M059J (cell line): ENCODE data around the gene CDH3. TPM values are rescaled to one million over a fixed set of nuclear protein-coding genes. Genes with fewer than 3 reads are reported as not detected.

Experiments used
- DNase-seq: peaks from one replicate; pipeline ENCODE4 v3.0.0-alpha.2; 2012; ENCODE audit warnings: low read depth
- total RNA-seq: library from RNA; depleted of rRNA; stranded (reverse); fragments of >200 nt; shearing (Covaris generic); gene quantifications from 2 replicates; pipeline ENCODE4 v1.2.3, GENCODE V29; 2014; rRNA removed

Gene CDH3
- total RNA-seq, result 3.1 and 3.9 TPM in 2 replicates

DNA sequence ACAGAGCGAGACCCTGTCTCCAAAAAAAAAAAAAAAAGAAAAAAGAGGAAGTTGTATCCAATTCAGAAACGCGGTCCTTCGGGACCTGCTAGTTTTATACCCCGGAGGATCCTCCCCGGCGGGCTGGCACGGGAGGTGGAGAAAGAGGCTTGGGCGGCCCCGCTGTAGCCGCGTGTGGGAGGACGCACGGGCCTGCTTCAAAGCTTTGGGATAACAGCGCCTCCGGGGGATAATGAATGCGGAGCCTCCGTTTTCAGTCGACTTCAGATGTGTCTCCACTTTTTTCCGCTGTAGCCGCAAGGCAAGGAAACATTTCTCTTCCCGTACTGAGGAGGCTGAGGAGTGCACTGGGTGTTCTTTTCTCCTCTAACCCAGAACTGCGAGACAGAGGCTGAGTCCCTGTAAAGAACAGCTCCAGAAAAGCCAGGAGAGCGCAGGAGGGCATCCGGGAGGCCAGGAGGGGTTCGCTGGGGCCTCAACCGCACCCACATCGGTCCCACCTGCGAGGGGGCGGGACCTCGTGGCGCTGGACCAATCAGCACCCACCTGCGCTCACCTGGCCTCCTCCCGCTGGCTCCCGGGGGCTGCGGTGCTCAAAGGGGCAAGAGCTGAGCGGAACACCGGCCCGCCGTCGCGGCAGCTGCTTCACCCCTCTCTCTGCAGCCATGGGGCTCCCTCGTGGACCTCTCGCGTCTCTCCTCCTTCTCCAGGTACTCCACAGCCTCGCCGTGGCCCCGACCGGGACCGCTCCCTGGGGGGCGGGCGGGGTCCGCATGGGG, at the start of gene CDH3:
Gene CDH3, plus strand, starts transcription at position 596 of the 779 bp plus-strand sequence. Its CDS starts 70 bp downstream, at position 666.
- peak; percentile 68 for DNase-seq

DNA sequence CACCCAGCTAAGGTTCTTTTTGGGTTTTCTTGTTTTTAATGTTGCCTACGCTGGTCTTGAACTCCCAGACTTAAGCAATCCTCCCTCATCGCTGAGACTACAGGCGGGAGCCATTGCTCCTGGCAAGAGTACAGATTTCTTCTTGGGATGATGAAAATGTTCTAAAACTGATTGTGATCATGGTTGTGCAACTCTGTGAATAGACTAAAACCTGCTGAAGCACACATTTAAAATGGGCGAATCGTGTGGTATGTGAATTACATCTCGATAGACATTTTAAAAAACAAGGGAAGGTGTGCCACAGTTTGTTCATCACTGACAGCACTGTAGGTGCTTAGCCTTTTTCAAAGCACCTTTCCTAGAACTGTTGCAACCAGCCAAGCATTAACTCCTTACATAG, 48.8 kb upstream of the CDH3 start:
- DNase-seq, result no peak

DNA sequence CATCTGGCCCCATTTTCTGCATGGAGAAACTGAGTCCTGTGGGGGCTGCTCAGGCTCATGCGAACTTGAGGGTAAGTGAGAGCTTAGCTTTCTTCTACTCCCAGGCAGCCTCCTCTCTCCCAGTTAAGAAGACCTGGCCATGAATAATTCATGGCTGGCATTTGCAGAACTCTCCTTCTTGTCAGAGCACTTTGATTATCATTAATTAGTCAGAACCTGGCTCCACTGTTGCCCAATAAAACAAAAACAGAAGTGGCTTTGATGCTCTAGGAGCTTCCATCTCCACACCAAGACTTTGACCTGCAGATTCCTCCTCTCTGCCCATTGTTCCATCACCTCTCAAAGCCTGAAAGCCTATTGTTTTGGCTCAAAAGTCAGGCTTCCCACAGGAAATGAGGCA, 45.5 kb upstream of the CDH3 start:
- peak; percentile 25 for DNase-seq

DNA sequence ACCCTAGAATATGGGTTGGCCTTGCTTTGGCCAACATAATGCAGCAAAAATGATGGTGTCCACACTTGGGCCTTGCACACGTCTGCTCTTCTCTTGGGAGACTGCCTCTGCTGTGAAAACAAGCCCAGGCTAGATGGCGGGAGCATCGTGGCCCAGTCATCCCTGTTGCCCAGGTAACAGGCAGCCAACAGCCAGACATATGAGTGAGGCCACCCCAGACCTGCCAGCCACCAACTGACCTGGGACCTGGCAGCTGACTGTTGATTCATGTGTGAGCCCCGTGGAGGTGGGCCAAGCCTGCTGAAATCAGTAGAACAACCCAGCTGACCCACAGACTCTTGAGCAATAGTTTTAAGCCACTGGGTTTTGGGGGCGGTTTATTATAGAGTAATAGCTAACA, 39.4 kb upstream of the CDH3 start:
- DNase-seq, result peak; percentile 85

DNA sequence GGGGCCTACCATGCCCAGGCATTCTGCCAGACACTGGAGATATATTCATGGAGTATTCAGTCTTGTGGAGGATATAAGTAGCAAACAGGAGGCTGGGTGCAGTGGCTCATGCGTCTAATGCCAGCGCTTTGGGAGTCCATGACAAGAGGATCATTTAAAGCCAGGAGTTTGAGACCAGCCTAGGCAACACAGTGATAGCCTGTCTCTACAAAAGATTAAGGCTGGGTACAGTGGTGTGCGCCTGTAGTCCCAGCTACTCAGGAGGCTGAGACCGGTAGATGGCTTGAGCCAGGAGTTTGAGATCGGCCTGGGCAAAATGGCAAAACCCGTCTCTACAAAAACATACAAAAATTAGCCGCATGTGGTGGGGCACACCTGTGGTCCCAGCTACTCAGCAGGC, 37.7 kb upstream of the CDH3 start:
- no peak for DNase-seq

DNA sequence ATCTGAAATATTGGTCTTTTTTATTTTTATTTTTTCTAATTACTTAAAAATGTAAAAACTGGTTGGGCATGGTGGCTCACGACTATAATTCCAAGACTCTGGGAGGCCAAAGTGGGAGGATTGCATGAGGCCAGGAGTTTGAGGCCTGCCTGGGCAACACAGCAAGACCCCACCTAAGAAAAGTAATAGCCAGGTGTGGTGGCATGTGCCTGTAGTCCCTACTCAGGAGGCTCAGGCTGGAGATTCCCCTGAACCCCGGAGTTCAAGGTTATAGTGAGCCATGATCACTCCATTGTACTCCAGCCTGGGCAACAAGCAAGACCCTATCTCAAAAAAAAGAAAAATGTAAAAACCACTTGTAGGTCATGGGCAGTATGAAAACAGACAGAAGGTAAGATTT, 36.8 kb upstream of the CDH3 start:
- no peak for DNase-seq

DNA sequence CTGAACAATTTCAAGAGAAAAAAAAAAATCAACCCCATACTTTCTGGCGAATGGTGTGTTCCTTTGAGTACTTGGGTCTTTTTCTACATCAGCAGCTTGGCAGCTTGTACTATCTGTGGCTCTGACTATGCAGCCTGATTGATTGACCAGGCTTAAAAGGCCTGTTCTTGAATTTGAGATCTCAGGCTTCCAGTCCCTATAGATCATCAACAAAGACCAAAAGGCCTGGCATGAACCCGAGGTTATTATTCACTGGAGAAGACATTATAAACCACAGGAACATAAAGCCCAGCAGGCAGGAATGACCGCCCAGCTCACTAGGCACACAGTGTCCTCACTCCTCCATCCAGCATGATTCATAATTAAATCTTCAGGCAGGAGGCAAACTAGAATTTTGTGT, 32.1 kb upstream of the CDH3 start:
- DNase-seq, result no peak

DNA sequence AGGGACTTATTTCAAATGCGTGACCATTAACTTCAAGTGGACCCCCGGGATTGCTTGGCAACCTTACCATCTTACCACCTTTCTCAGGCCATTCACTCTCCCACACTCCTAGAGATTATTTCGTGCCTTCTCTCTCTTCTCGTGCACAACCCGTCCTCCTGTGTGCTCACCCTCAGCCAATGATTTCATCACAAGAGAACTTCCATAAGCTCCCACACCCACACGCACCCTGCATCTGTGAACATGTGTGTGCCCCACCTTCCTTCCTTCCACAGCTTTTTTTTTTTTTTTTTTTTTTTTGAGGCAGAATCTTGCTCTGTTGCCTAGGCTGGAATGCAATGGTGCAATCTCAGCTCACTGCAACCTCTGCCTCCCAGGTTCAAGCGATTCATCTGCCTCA, 27.4 kb upstream of the CDH3 start:
- no peak for DNase-seq

DNA sequence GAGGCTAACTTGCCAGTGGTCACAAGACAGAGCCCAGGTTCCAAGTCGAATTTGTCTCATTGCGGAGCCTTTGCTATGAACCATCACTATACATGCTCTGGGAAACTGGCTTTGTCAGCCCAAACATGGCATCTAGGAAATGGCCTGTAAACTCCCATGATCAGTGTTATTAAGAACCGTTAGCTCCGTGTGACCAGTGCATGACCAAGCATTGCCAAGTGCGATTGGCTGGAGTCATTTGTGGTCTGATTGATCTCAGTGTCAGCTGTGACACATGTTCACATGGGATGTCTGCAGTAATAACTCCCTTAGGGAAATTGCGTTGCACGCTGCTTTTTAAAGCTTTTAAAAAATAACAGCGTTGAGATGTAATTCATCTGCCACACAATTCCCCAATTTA, 18.6 kb upstream of the CDH3 start:
- no peak for DNase-seq

DNA sequence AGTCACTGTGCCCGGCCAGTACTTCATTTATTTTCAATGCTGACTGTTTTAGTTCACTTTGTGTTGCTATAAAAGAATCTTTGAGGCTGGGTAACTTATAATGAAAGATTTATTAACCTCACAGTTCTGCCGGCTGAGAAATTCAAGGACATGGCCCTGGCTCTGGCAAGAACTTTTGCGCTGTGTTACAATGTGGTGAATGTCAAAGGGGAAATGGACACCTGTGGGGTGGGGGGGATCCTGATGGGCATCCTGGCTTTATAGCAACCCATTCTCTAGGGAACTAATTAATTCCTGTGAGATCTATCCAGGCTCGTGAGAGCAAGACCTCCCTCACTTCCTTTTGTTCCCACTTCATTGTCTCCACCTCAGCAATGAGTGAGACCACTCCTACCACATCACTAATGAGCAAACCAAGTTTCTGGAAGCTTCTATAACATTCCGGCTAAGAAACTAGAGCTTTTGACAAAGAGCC, 17.1 kb upstream of the CDH3 start:
- peak; percentile 64 for DNase-seq

DNA sequence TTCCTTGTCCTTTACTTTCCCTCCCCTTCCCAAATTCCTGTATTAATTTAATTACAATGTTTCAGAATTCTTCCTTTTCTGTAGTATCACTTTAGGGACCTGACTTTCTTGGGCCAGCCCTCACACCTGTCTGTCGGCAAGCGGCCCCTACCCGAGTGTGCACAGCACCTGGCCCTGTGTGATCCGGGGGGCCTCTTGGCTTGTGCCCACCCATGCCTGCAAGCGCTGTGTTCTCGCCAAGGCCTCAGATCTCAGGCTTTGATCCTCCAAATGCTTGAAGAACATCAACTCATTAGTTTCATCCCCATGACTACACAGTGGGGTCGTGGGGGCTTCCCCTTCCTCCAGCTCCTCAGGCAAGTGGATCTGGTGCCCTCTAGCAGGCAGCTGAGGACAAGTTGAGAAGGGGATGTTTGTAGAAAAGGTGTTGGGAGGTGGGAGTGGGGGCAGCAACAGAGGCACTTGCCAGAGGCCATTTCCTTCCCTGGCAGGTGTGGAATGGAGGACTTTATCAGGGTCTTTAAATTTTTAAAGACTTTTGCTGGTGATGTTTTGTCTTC, 15.7 kb upstream of the CDH3 start:
- no peak for DNase-seq

DNA sequence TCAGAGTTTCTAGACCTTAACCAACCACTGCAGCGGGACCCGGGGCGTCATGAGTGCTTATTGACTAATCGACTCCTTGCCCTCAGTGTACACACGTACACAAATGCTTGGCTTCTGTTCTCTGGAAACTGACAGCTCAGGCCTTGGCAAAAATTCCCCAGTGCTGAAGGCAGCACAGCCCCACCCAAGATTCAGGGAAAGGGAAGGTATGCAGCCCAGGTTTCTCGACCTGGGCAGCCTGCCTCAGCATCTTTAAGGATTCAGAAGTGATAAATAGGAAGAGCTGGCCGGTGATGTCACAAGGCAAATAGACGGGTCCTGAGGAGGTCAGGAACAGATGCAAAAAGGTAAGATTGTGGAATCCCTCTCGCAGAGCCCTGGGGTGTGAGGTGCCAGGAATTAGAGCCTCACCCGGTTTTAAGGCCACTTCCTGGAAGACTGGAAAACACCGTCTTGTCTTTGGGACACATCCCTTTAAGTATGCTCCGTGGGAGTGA, 9.0 kb upstream of the CDH3 start:
- DNase-seq, result peak; percentile 21

DNA sequence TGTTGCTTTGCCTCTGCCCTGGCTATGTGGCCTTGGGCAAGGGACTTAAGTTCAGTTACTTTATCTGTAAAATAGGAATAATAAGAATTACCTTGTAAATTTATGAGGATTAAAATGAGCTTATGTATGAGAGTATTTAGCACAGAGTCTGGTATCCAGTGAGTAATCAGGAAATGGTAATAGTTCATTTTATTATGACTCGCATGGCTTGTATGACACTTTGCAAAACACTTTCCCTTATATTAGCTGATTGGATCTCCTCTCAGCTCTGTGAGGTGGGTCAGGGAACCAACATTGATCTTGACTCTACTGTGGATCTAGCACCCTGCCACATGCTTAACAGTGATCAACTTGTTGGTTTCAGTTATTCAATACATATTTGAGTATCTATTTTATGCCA, 8.3 kb upstream of the CDH3 start:
- DNase-seq, result no peak

DNA sequence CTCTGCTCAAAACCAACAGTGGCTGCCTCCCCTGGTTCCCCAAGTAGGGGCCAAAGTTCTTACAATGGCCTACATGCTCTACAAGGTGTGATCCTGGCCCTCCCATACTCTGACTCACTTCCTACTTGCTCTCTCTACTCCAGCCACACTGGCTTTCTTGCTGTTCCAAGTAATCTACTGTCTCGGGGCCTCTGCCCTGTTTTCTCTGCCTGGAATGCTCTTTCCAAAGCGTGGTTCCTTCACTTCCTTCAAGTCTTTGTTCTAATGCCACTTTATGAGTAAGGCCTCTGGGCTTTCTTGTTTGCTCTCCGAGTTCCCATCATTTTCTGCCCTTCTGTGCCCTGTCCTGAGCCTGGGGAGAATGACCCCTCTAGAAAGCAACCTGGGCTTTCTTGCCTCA, 4.1 kb upstream of the CDH3 start:
- peak; percentile 83 for DNase-seq

DNA sequence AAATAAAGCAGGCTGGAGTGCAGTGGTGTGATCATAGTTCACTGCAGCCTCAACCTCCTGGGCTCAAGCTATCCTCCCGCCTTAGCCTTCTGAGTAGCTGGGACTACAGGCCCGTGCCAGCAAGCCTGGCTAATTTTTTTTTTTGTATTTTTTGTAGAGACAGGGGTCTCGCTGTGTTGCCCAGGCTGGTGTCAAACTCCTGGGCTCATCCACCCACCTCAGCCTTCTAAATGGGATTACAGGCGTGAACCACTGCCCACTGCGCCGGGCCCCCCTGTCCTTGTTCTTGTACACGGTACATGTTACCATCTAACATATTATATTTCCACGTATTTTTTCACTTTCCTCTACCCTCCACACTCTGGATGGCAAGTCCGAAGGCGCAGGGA, 3.1 kb upstream of the CDH3 start:
- no peak for DNase-seq

DNA sequence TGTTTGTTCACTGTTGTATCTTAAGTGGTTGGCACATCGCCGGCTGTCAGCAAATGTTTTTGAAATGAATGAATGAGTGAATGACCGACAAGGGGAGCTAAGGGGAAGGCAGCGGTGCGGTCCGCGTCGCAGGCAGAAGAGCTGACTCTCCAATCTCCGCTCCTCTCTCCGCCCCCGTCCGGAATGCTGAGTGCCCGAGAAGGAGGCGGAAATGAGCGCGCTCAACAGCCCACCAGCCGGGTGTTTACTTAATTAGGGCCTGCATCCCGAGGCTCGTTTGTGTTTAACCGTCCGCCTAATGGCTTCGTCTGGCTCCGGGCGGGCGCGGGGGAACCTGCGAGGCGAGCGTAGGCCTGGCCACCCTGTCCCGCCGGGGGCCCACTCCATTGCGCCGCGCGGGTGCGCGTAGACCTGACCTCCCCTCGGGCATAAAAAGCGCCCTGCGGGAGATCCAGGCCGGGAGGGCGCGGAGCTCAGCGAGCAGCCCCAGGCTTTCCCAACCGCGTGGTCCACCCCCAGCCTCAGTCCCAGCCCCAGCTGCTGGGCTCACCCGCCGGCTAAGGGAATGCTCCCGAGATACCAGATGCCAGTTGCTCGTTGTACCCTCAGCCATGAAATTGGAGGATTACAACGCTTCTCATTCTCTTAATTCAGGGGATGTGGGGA, 2.5 kb upstream of the CDH3 start:
- DNase-seq, result no peak

DNA sequence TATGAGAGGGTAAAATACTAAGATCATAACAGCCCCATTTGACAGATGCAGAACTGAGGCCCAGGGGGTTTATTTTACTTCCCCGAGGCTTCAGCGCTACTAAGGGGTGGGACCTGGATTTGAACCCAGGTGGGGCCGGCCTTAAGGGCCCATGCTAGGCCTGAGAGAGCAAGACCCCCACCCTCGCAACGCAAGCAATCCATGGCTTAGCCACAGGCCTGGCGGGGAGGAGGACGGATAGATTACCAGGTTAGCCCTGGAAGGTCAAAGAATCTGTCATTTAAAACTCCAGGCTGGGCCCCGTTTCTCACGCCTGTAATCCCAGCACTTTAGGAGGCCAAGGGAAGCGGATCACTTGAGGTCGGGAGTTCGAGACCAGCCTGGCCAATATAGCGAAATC, 1.9 kb upstream of the CDH3 start:
- DNase-seq, result no peak

DNA sequence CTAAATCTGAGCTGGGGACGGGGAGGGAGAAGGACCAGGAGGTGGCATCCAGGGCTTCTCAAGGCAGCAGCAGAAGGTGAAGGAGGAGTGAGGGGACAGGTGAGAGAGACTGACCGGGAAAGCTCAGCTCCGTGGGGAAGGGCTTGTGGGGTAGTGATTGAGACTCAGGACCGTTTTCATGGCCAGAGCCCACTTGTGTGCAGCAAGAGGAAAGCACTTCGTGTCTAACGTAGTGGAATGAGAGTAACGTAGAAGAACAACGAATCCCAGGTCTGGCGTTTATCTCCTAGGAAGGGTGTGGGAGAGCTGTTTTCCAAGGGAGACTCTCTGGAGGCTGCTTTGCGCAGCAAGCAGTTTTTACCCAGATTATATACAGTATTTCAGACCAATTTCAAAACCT, 1.3 kb upstream of the CDH3 start:
- DNase-seq, result no peak

DNA sequence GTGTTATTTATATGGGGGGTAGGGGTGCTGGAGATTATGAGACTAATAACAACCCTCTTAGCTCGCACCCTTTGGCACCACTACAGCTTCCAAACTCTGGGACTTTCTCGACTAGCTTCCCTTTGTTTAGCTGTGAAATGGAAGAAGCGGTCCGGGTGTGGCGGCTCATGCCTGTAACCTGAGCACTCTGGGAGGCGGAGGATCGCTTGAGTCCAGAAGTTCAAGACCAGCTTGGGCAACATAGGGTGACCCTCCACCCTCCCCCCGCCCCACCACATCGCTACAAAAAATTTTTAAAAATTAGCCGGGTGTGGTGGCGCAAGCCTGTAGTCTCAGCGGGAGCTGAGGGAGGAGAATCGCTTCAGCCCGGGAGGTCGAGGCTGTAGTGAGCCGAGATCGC, 814 bp upstream of the CDH3 start:
- DNase-seq, result no peak

DNA sequence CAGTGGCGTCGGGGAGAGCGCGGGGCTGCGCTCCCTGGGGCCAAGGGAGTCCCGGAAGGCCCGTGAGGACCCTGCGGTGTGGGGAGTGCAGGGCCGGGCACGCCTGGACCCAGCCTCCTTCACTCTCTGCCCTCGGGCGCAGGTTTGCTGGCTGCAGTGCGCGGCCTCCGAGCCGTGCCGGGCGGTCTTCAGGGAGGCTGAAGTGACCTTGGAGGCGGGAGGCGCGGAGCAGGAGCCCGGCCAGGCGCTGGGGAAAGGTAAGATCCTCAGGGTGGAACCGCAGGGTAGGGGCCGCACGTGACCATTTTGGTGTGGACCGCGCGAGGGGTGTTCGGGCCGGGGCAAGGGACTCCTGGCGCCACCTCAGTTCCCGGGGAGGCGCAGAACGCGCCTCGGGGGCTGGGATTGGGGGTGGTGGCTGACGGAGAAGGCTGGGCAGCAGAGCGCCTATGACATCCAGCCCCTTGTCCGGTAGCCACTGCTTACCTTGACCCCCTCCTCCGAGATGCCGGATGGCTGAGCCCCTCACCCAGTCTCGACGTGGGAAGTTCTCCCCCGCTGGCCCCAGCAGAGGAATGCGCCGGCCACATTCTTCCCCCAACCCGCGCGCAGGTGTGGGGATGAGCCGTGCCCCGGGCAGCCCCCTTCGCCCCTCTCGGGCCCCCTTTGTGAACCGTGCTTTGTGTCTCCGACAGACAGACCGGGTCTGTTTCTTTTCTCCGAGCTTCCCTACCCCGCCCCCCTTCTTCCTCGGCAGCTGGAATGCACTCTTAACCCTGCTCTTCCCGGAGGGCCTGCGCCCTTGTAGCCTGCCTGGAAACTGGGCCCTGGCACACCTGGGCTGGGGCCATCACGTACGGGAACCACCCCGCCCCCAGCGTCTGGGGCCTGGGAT, 631 bp downstream of the CDH3 start:
- DNase-seq, result peak; percentile 31

DNA sequence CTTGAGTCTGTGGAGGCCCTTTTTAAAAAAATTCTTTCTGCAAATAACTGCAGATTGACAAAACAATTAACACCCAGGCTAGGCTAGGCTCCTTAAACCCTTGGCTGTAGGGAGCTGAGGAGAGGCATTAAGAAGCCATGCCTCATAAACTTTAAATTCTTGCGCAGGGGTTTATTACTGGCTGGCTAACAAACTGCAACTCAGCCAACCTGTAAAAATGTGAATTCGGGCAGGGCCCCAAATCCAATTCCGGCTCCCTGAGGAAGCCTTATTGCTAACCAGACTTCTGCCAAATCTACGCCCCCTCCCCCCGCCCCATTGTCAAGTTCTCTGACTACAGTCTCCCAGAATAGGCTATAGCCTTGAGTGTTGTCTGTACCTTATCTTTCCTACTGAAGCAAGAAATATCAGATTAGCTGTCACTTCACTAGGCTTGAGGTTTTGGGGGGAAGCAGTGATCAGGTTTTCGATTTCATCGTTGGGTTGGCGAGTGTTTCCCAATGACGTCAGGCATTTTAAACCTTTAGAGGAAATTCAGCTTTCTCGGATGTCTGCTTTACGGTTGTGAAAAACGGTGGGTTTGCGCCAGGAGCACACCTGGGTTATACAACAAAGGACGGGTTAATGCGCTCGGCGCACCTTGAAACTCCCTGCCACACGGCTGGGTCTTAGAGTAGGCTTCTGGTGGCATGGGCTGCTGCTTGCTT, 2.0 kb downstream of the CDH3 start:
- no peak for DNase-seq
